ENCODE results near the gene NUP107. TPM values are rescaled to one million over a fixed set of nuclear protein-coding genes. Genes with fewer than 3 reads are reported as not detected.
"Not testable (repeated sequence)": the region's sequence is repeated elsewhere in the genome, so short reads cannot be mapped to it uniquely, and the experiment has no call there.

Gene NUP107
- 141 and 160 TPM in 2 replicates for total RNA-seq (2014; rRNA removed; shearing (Covaris generic))

DNA sequence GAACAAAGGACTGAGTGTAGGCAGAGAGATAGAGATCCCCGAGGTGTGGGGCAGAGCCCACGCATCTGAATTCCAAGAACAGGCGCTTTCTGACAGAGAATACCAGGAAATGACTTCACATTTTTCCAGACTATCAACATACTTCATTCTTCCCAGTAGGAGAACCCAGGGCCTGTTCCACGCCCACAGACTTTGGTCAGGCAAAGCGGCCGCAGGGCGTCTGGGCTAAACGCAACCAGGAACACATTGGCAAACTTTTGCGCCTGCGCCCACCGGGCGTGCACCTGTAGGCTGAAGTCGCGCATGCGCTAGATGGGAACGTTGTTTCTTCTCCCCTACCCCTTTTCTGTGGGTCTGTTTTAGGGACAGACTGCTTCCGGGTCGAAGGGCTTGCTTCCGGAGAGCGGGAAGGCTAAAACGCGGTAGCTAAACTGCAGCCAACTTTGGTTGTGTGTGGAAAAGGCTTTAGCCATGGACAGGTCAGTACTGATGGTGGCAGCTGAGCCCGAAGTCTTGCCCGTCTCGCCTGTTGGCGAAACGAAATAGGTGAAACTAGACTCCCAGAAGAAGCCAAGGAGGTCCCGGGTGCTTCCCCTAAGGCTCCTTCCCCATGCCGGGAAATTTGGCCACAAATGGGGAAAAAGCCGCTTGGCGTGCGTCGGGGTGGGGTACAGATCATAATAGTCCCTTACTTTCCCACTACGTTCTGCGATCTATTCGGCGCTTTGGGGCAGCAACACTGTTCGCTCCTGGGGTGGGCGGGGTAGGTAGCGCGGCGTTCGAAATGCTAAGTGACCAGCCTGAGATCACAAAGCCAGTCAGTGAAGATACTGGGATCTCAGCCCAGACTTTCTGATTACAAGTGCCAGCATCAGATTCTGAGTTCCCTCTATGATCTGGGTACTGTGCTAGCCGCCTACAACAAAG lies at the start of gene NUP107:
NUP107 (plus strand) TSS at position 384 of the 927 bp plus-strand sequence; CDS start at position 472, 88 bp downstream.
- Histone ChIP-seq H3K27me3 (ENCODE audit: control insufficient read depth, insufficient read depth, low read length) (no peaks in the 10 kb centered on the region), H3K4me3 (ENCODE audit: insufficient read depth, low read depth, low read length) (peak within 1 kb of the TSS; percentile 66), H3K36me3 (replicated peaks; ENCODE audit: control insufficient read depth, insufficient read depth, low read length) (peaks cover 2% of the 10 kb centered on the region)
- DNase-seq = peak; percentile 85

GRCh38 chr12:68637439-68637838 lies 49.3 kb upstream of the NUP107 start:
- not testable (repeated sequence) for H3K4me3 ChIP-seq (ENCODE audit: insufficient read depth, low read depth, low read length); H3K36me3 ChIP-seq (replicated peaks; ENCODE audit: control insufficient read depth, insufficient read depth, low read length); DNase-seq; H3K27me3 ChIP-seq (ENCODE audit: control insufficient read depth, insufficient read depth, low read length)

- Histone ChIP-seq H3K4me3 (ENCODE audit: insufficient read depth, low read depth, low read length) (no peak overlapping the region), H3K27me3 (ENCODE audit: control insufficient read depth, insufficient read depth, low read length) (no peaks in the 10 kb centered on the region), H3K36me3 (replicated peaks; ENCODE audit: control insufficient read depth, insufficient read depth, low read length) (no peaks in the 10 kb centered on the region)
- DNase-seq = no peak
These were observed 48.6 kb upstream of the NUP107 start for GRCh38 chr12:68638171-68638570.

DNA sequence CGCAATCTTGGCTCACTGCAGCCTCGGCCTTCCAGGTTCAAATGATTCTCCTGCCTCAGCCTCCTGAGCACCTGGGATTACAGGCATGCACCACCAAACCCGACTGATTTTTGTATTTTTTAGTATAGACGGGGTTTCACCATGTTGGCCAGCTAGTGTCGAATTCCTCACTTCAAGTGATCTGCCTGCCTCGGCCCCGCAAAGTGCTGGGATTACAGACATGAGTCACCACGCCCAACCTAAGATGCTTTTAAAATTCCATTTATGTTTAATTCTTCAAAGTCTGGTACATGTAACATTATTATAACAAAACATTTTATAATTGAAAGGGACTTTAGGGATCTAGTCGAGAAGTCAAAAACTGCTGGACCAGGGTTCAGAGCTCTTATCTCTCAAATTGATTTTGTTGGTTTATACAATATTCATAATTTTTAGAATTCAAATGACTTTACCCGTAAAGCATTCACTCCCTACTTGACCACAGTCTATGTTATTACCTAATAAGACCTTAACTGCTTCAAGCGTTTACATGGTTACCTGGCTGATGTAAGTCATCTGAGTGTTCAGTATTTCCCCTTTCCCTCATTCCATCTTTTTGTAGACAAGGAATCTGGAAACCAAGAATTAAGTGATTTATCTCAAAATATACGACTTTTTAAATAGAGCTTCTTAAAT lies 47.9 kb upstream of the NUP107 start:
- H3K4me3 ChIP-seq (ENCODE audit: insufficient read depth, low read depth, low read length) = no peak overlapping the region
- no peaks in the 10 kb centered on the region for H3K36me3 ChIP-seq (replicated peaks; ENCODE audit: control insufficient read depth, insufficient read depth, low read length)
- DNase-seq = no peak
- no peaks in the 10 kb centered on the region for H3K27me3 ChIP-seq (ENCODE audit: control insufficient read depth, insufficient read depth, low read length)

GRCh38 chr12:68639396-68639767 lies 47.4 kb upstream of the NUP107 start:
- no peak for DNase-seq
- no peaks in the 10 kb centered on the region for H3K27me3 ChIP-seq (ENCODE audit: control insufficient read depth, insufficient read depth, low read length)
- no peaks in the 10 kb centered on the region for H3K36me3 ChIP-seq (replicated peaks; ENCODE audit: control insufficient read depth, insufficient read depth, low read length)
- H3K4me3 ChIP-seq (ENCODE audit: insufficient read depth, low read depth, low read length) = no peak overlapping the region

- no peak for DNase-seq
- no peaks in the 10 kb centered on the region for H3K36me3 ChIP-seq (replicated peaks; ENCODE audit: control insufficient read depth, insufficient read depth, low read length)
- H3K4me3 ChIP-seq (ENCODE audit: insufficient read depth, low read depth, low read length) = no peak overlapping the region
- H3K27me3 ChIP-seq (ENCODE audit: control insufficient read depth, insufficient read depth, low read length) = no peaks in the 10 kb centered on the region
These were observed 45.6 kb upstream of the NUP107 start for GRCh38 chr12:68641138-68641537.

DNA sequence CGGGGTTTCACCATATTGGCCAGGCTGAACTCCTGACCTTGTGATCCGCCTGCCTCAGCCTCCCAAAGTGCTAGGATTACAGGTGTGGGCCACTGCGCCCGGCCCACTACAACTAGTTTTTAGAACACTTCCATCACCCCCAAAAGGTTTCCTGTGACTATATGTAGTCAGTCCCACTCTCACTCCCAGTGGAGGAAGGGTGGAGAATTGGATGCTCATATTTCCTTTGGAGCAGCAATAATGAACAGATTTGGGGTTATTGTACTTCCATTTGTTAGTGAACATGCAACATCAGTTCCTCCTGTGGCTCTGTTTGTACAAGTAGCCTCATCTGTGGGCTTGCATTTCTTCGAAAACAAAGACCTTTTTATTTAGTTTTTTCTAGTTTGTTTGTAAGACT lies 40.3 kb upstream of the NUP107 start:
- no peaks in the 10 kb centered on the region for H3K27me3 ChIP-seq (ENCODE audit: control insufficient read depth, insufficient read depth, low read length)
- no peak for DNase-seq
- H3K36me3 ChIP-seq (replicated peaks; ENCODE audit: control insufficient read depth, insufficient read depth, low read length) = no peaks in the 10 kb centered on the region
- H3K4me3 ChIP-seq (ENCODE audit: insufficient read depth, low read depth, low read length) = no peak overlapping the region

- Histone ChIP-seq H3K27me3 (ENCODE audit: control insufficient read depth, insufficient read depth, low read length) (no peaks in the 10 kb centered on the region), H3K4me3 (ENCODE audit: insufficient read depth, low read depth, low read length) (no peak overlapping the region), H3K36me3 (replicated peaks; ENCODE audit: control insufficient read depth, insufficient read depth, low read length) (no peaks in the 10 kb centered on the region; the same call in 1 of the 2 replicates)
- DNase-seq = no peak
These were observed 39.3 kb upstream of the NUP107 start for GRCh38 chr12:68647507-68647906.

DNA sequence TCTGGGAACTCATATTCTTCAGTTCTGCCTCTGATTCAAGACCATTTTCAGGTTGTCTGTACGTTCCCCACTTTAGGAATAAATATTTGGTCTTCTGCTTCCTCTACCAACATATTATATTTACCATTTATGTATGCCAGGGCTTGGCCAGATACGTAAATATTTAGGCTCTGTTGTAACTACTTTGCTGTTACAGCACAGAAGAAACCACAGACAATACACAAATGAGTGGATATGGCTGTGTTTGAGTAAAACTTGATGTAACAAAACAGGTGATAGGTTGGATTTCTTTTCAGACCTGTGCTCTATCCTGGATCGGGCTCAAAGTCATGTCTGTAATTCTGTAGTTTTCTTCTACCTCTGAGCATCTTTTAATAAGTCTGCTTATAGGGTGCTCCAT lies 38.6 kb upstream of the NUP107 start:
- H3K27me3 ChIP-seq (ENCODE audit: control insufficient read depth, insufficient read depth, low read length) = no peaks in the 10 kb centered on the region
- H3K36me3 ChIP-seq (replicated peaks; ENCODE audit: control insufficient read depth, insufficient read depth, low read length) = no peaks in the 10 kb centered on the region; the same call in 1 of the 2 replicates
- no peak overlapping the region for H3K4me3 ChIP-seq (ENCODE audit: insufficient read depth, low read depth, low read length)
- DNase-seq = no peak

- Histone ChIP-seq H3K4me3 (ENCODE audit: insufficient read depth, low read depth, low read length) (no peak overlapping the region), H3K36me3 (replicated peaks; ENCODE audit: control insufficient read depth, insufficient read depth, low read length) (no peaks in the 10 kb centered on the region), H3K27me3 (ENCODE audit: control insufficient read depth, insufficient read depth, low read length) (no peaks in the 10 kb centered on the region)
- DNase-seq = no peak
These were observed 21.7 kb upstream of the NUP107 start for GRCh38 chr12:68665016-68665569.

DNA sequence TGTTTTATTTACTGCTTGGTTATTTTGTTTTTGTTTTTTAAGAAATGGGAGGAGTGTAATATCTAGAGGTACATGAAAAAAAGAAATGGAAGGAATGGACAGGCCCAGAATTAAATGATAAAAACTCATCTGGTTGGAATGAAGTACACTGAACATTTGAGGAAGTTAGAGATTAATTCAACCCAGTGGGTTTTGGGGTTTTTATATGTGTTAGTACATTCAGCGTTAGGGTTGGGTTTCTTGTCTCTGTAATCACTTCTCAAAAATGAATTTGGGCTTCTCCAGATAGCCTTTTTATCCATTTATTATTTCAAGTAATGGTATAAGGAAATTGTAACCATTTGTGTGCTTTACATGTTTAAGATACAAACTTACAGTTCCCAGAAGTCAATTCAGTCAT lies 19.5 kb upstream of the NUP107 start:
- no peak overlapping the region for H3K4me3 ChIP-seq (ENCODE audit: insufficient read depth, low read depth, low read length)
- H3K27me3 ChIP-seq (ENCODE audit: control insufficient read depth, insufficient read depth, low read length) = no peaks in the 10 kb centered on the region
- H3K36me3 ChIP-seq (replicated peaks; ENCODE audit: control insufficient read depth, insufficient read depth, low read length) = no peaks in the 10 kb centered on the region
- no peak for DNase-seq

DNA sequence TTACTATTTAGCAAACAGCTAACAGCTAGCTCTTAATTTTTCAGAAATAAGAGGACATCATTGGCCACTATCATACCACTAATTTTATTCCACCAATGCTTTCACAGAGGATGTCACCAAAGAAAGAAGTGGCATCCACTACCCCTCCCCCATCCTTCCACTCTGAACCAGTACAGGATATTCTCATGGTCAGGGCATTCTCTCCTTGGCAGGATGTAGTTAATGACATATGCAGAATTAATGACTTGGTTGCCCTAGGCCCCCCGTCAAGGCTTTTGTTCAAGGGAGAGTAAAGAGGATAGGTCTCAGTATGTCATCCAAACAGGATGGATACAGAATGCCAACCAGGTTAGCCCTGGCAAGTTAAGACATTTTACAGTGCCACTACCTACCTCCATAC lies 18.9 kb upstream of the NUP107 start:
- H3K27me3 ChIP-seq (ENCODE audit: control insufficient read depth, insufficient read depth, low read length) = no peaks in the 10 kb centered on the region
- H3K4me3 ChIP-seq (ENCODE audit: insufficient read depth, low read depth, low read length) = no peak overlapping the region
- DNase-seq = peak; percentile 14
- H3K36me3 ChIP-seq (replicated peaks; ENCODE audit: control insufficient read depth, insufficient read depth, low read length) = no peaks in the 10 kb centered on the region

- DNase-seq = no peak
- Histone ChIP-seq H3K4me3 (ENCODE audit: insufficient read depth, low read depth, low read length) (no peak overlapping the region), H3K36me3 (replicated peaks; ENCODE audit: control insufficient read depth, insufficient read depth, low read length) (no peaks in the 10 kb centered on the region)
These were observed 15.6 kb upstream of the NUP107 start for GRCh38 chr12:68671179-68671578.

DNA sequence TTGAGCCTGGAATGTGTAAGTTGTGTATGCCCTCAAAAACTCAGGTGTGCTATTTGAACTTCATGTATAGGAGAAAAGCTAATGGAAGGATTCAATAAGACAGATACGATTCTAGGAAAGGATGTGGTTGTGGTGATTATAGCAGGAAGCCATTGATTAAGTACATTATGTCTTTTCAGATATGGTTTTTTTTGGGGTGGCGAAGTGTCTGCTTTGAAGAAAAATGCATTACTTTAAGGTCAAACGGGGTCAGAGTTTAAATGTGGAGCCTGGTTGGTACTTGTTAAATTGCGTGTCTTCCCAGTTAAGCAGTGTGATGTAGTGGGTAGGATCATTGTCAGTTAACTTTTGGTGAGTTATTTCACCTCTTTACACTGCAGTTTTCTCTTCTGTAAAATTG lies 13.0 kb upstream of the NUP107 start:
- no peaks in the 10 kb centered on the region for H3K27me3 ChIP-seq (ENCODE audit: control insufficient read depth, insufficient read depth, low read length)
- no peak for DNase-seq
- H3K36me3 ChIP-seq (replicated peaks; ENCODE audit: control insufficient read depth, insufficient read depth, low read length) = no peaks in the 10 kb centered on the region
- H3K4me3 ChIP-seq (ENCODE audit: insufficient read depth, low read depth, low read length) = no peak overlapping the region

More at GRCh38 chr12:68671179-68671578, 15.6 kb upstream of the NUP107 start:
- H3K27me3 ChIP-seq (ENCODE audit: control insufficient read depth, insufficient read depth, low read length) = no peaks in the 10 kb centered on the region

DNA sequence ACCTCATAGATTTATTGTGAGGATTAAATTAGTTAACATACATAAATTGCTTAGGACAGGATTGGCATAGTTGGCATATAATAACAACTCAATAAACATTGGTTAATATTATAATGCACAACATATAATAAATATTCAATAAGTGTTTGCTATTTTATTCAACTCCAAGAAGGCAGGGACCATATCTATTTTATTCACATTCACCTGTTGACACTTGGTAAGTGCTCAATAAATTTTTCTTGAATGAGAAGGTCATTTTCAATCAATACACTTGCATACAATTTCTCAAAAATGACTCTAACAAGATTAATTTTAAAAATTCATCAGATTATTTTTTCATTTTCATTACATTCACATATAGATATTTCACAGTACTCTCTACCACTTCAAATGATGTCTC lies 12.4 kb upstream of the NUP107 start:
- Histone ChIP-seq H3K27me3 (ENCODE audit: control insufficient read depth, insufficient read depth, low read length) (no peaks in the 10 kb centered on the region), H3K4me3 (ENCODE audit: insufficient read depth, low read depth, low read length) (no peak overlapping the region), H3K36me3 (replicated peaks; ENCODE audit: control insufficient read depth, insufficient read depth, low read length) (no peaks in the 10 kb centered on the region)
- DNase-seq = no peak

Data from H7 (cell line).